SK-N-SH (cell line): ENCODE data around the gene ISOC1. TPM values are rescaled to one million over a fixed set of nuclear protein-coding genes. Genes with fewer than 3 reads are reported as not detected.

ENCODE experiments used
- CTCF ChIA-PET: fragments of 300-600, 350-600 bp; formaldehyde crosslinking; extraction: SDS; loops from one replicate; lab custom pipeline; 2021; lab: Yijun Ruan, JAX
- POLR2A ChIA-PET: fragments of 350-600 bp; sonication (Branson Sonifier 250); formaldehyde crosslinking; extraction: SDS; loops from one replicate; lab custom pipeline; 2020; ENCODE audit warnings: antibody characterized with exemption, inconsistent platforms; lab: Yijun Ruan, JAX
- DNase-seq: peaks from one replicate; pipeline ENCODE4 v3.0.0; 2012
- H2AFZ ChIP-seq: fragments of 200-600 bp; sonication (generic); 2 replicates; pipeline ENCODE4 v1.8.1; 2016; ENCODE audit warnings: antibody characterized with exemption, mild to moderate bottlenecking, low read depth
- H3F3A ChIP-seq: fragments of 200-600 bp; sonication (generic); replicated peaks from 2 replicates; pipeline ENCODE3; 2016; ENCODE audit warnings: antibody characterized with exemption, mild to moderate bottlenecking; ENCODE audit not compliant: insufficient read depth
- H3K27ac ChIP-seq, 2 experiments: fragments of 200-500 bp in 1 of 2; fragments of 200-600 bp in 1 of 2; sonication (Bioruptor generic) in 1 of 2; sonication (generic), shearing (Covaris generic) in 1 of 2; 2 replicates each; pipeline versions ENCODE4 v1.5.1 to v1.6.1; 2014 to 2016; ENCODE audit warnings: low read depth in 2 of 2, inconsistent platforms in 1 of 2, low read length in 1 of 2, mild to moderate bottlenecking in 1 of 2, mixed read lengths in 1 of 2
- H3K27me3 ChIP-seq: fragments of 200-600 bp; sonication (generic), shearing (Covaris generic); 2 replicates; pipeline ENCODE4 v1.6.1; 2016; ENCODE audit warnings: mixed run types; ENCODE audit not compliant: insufficient read depth
- H3K36me3 ChIP-seq, 2 experiments: fragments of 200-500 bp in 1 of 2; fragments of 200-600 bp in 1 of 2; sonication (Bioruptor generic) in 1 of 2; sonication (generic) in 1 of 2; replicated peaks in 1 of 2; 2 replicates each; pipeline versions ENCODE3 to v1.5.1; 2014 to 2016; ENCODE audit warnings: low read length in 1 of 2, mild to moderate bottlenecking in 1 of 2; ENCODE audit not compliant: insufficient read depth in 2 of 2, control insufficient read depth in 1 of 2
- H3K4me1 ChIP-seq, 2 experiments: fragments of 200-500 bp in 1 of 2; fragments of 200-600 bp in 1 of 2; sonication (Bioruptor generic) in 1 of 2; sonication (generic), shearing (Covaris generic) in 1 of 2; 2 replicates each; pipeline versions ENCODE4 v1.5.1 to v1.6.1; 2014 to 2016; ENCODE audit warnings: low read depth in 1 of 2, low read length in 1 of 2, mixed run types in 1 of 2; ENCODE audit not compliant: insufficient read depth in 2 of 2, control insufficient read depth in 1 of 2
- H3K4me2 ChIP-seq: fragments of 200-600 bp; sonication (generic), shearing (Covaris generic); 2 replicates; pipeline ENCODE4 v1.6.1; 2017; ENCODE audit warnings: mixed run types
- H3K4me3 ChIP-seq, 2 experiments: fragments of 200-500 bp in 1 of 2; fragments of 200-600 bp in 1 of 2; sonication (Bioruptor generic) in 1 of 2; sonication (generic), shearing (Covaris generic) in 1 of 2; 2 replicates each; pipeline versions ENCODE4 v1.5.1 to v1.8.1; 2014 to 2016; ENCODE audit warnings: low read depth in 2 of 2, inconsistent platforms in 1 of 2, low read length in 1 of 2, mild to moderate bottlenecking in 1 of 2, mixed read lengths in 1 of 2, moderate library complexity in 1 of 2
- H3K79me2 ChIP-seq: fragments of 200-600 bp; sonication (generic); 2 replicates; pipeline ENCODE4 v1.8.1; 2017; ENCODE audit warnings: mild to moderate bottlenecking; ENCODE audit not compliant: insufficient read depth
- H3K9ac ChIP-seq: fragments of 200-600 bp; sonication (generic); 2 replicates; pipeline ENCODE4 v1.6.1; 2017; ENCODE audit warnings: mixed run types
- H3K9me2 ChIP-seq: fragments of 200-600 bp; sonication (generic); 2 replicates; pipeline ENCODE4 v1.6.1; 2017; ENCODE audit warnings: mixed run types
- H3K9me3 ChIP-seq: fragments of 200-600 bp; sonication (generic); 2 replicates; pipeline ENCODE4 v1.6.1; 2017; ENCODE audit warnings: mixed run types, mild to moderate bottlenecking, moderate library complexity
- H4K20me1 ChIP-seq: fragments of 200-600 bp; sonication (generic); 2 replicates; pipeline ENCODE4 v1.6.1; 2017; ENCODE audit warnings: mild to moderate bottlenecking, mixed run types; ENCODE audit not compliant: insufficient read depth
- CHD2 ChIP-seq: fragments of 150-350 bp; IDR thresholded peaks from 2 replicates; pipeline ENCODE4 v1.6.1; 2018; ENCODE audit warnings: low read length; ENCODE audit not compliant: partially characterized antibody
- CTCF ChIP-seq: fragments of 200-600 bp; sonication (generic); IDR thresholded peaks from 2 replicates; pipeline ENCODE4 v1.6.1; 2017; ENCODE audit warnings: antibody characterized with exemption, mild to moderate bottlenecking, moderate library complexity
- EP300 ChIP-seq, 2 experiments: IDR thresholded peaks; 2 replicates each; pipeline versions ENCODE4 v1.4.0 to v1.6.1; 2012; ENCODE audit warnings: borderline replicate concordance in 1 of 2, low read depth in 1 of 2, low read length in 1 of 2
- EZH2phosphoT487 ChIP-seq: fragments of 200-600 bp; sonication (generic); IDR thresholded peaks from 2 replicates; pipeline ENCODE4 v1.6.1; 2017; ENCODE audit warnings: low read depth, mixed run types, mild to moderate bottlenecking, antibody characterized with exemption, moderate library complexity, borderline replicate concordance
- FOXM1 ChIP-seq: IDR thresholded peaks from 2 replicates; pipeline ENCODE4 v1.4.0; 2012; ENCODE audit warnings: low read depth, mild to moderate bottlenecking
- GABPA ChIP-seq: IDR thresholded peaks from 2 replicates; pipeline ENCODE4 v1.4.0; 2012; ENCODE audit warnings: low read depth, mild to moderate bottlenecking
- GATA2 ChIP-seq: sonication (generic); formaldehyde crosslinking; IDR thresholded peaks from 2 replicates; pipeline ENCODE4 v1.5.0; 2020; ENCODE audit warnings: mild to moderate bottlenecking, missing genetic modification reagents
- IRF3 ChIP-seq: fragments of 150-350 bp; IDR thresholded peaks from 2 replicates; pipeline ENCODE4 v1.6.1; 2016; ENCODE audit warnings: mild to moderate bottlenecking, low read depth, low read length
- JUND ChIP-seq: IDR thresholded peaks from 2 replicates; pipeline ENCODE4 v1.4.0; 2012
- MAX ChIP-seq: IDR thresholded peaks from 2 replicates; pipeline ENCODE4 v1.4.0; 2012; ENCODE audit warnings: low read depth
- MEF2A ChIP-seq: IDR thresholded peaks from 2 replicates; pipeline ENCODE4 v1.4.0; 2012; ENCODE audit warnings: low read depth, borderline replicate concordance
- NRF1 ChIP-seq: IDR thresholded peaks from 2 replicates; pipeline ENCODE4 v1.6.1; 2012; ENCODE audit warnings: low read depth, mild to moderate bottlenecking, low read length
- RAD21 ChIP-seq: IDR thresholded peaks from 2 replicates; pipeline ENCODE4 v1.6.1; 2012; ENCODE audit warnings: mild to moderate bottlenecking, low read length
- REST ChIP-seq: IDR thresholded peaks from 2 replicates; pipeline ENCODE4 v1.6.1; 2012; ENCODE audit warnings: mild to moderate bottlenecking, low read depth, low read length, moderate library complexity
- RXRA ChIP-seq: IDR thresholded peaks from 2 replicates; pipeline ENCODE4 v1.4.0; 2012; ENCODE audit warnings: low read depth, mild to moderate bottlenecking, borderline replicate concordance
- TAF1 ChIP-seq: IDR thresholded peaks from 2 replicates; pipeline ENCODE4 v1.6.1; 2012; ENCODE audit warnings: low read depth, mild to moderate bottlenecking, low read length, moderate library complexity, borderline replicate concordance
- TCF12 ChIP-seq: IDR thresholded peaks from 2 replicates; pipeline ENCODE4 v1.4.0; 2012
- USF1 ChIP-seq: IDR thresholded peaks from 2 replicates; pipeline ENCODE4 v1.4.0; 2012; ENCODE audit warnings: low read depth, borderline replicate concordance
- YY1 ChIP-seq: IDR thresholded peaks from 2 replicates; pipeline ENCODE4 v1.4.0; 2012; ENCODE audit warnings: low read depth, mild to moderate bottlenecking
- WGBS: methylation state at CpG from one replicate; pipeline ENCODE4 v1.1.6; 2017; ENCODE audit warnings: low lambda C conversion rate; 5-methylcytosine and 5-hydroxymethylcytosine counted together
- polyA plus RNA-seq, 3 experiments: library from polyadenylated mRNA; depleted of rRNA; stranded (reverse); fragments of >200 nt; gene quantifications; 2 replicates each; pipeline ENCODE4 v1.2.3, GENCODE V29; 2012

The ISOC1 gene
- polyA plus RNA-seq, 1 of the 3 experiments (the other 2 are of a cell fraction) = 20.6 TPM

- H3K79me2 ChIP-seq = no peaks in the 10 kb centered on the region
- H3K4me3 ChIP-seq = no peak overlapping the region
Measured at GRCh38 chr5:129141696-129142095, 47.1 kb downstream of the ISOC1 start.

GRCh38 chr5:129155876-129156275 is 61.3 kb downstream of the ISOC1 start:
- CTCF ChIA-PET = no interaction called here
- Histone ChIP-seq H3K9me2 (no peaks in the 10 kb centered on the region; the same call in 1 of the 2 replicates), H3K79me2 (no peaks in the 10 kb centered on the region), H3K9me3 (no peaks in the 10 kb centered on the region), H3K4me2 (no peak overlapping the region), H2AFZ (no peak overlapping the region), H3K9ac (no peak overlapping the region), H3K4me1 (no peaks in the 10 kb centered on the region), H3K27me3 (no peaks in the 10 kb centered on the region), H3F3A (no peaks in the 10 kb centered on the region), H3K4me3 (no peak overlapping the region), H3K36me3 (no peaks in the 10 kb centered on the region), H3K27ac (no peak overlapping the region), H4K20me1 (no peaks in the 10 kb centered on the region)
- no peak for DNase-seq
- POLR2A ChIA-PET = no interaction called here
- 35% methylated on average over 3 of the region's 3 CpGs for WGBS
- TF ChIP-seq EZH2phosphoT487 (no peak), USF1 (no peak), RXRA (no peak), REST (no peak), RAD21 (no peak), TCF12 (no peak), CTCF (no peak), IRF3 (no peak), JUND (no peak), EP300 (IDR thresholded peaks at IDR 0.05; ENCODE audit: borderline replicate concordance in 1 of 2, low read depth in 1 of 2, low read length in 1 of 2) (no peak), CHD2 (no peak), GATA2 (CRISPR knock-in tag) (no peak), FOXM1 (no peak), MAX (no peak), NRF1 (no peak)

More at GRCh38 chr5:129141696-129142095, 47.1 kb downstream of the ISOC1 start:
- Histone ChIP-seq H4K20me1 (no peaks in the 10 kb centered on the region), H3K36me3 (no peaks in the 10 kb centered on the region), H3K9ac (no peak overlapping the region), H3F3A (no peaks in the 10 kb centered on the region), H3K27ac (no peak overlapping the region), H3K27me3 (no peaks in the 10 kb centered on the region), H2AFZ (no peak overlapping the region), H3K9me3 (no peaks in the 10 kb centered on the region)
- DNase-seq = no peak
- CTCF ChIA-PET = interaction anchor here (0.7 kb wide), 1 partner anchor 397 kb away, joined by 3 read pairs; no protein-coding TSS in a partner anchor
- TF ChIP-seq YY1 (no peak), IRF3 (no peak), TAF1 (no peak), RAD21 (no peak), GABPA (no peak), MEF2A (no peak)
- TF ChIP-seq, all 33 proteins: peak for 0
- POLR2A ChIA-PET = no interaction called here
- H3K4me2 ChIP-seq = no peak overlapping the region
- no peaks in the 10 kb centered on the region for H3K4me1 ChIP-seq
- WGBS = 17% methylated on average over 2 of the region's 2 CpGs
- H3K9me2 ChIP-seq = no peaks in the 10 kb centered on the region
